GM15510 (cell line): ENCODE data around the gene AOAH.

Experiments used
- POLR2A ChIP-seq: IDR thresholded peaks from 3 replicates; pipeline ENCODE4 v1.6.1; 2011; ENCODE audit warnings: borderline replicate concordance; ENCODE audit not compliant: insufficient read length; ENCODE audit errors: extremely low read depth

The AOAH gene

GRCh38 chr7:36521133-36521532, 203.2 kb downstream of the AOAH start:
- TF ChIP-seq POLR2A, result no peak

GRCh38 chr7:36515847-36516246, 208.4 kb downstream of the AOAH start:
- TF ChIP-seq POLR2A, result no peak

- TF ChIP-seq POLR2A, result no peak
Measured at GRCh38 chr7:36514289-36515243, 209.7 kb downstream of the AOAH start.

- no peak for TF ChIP-seq POLR2A
Measured at GRCh38 chr7:36513393-36513792, 210.9 kb downstream of the AOAH start.

- TF ChIP-seq POLR2A, result no peak
Measured at GRCh38 chr7:36512616-36513015, 211.7 kb downstream of the AOAH start.

- TF ChIP-seq POLR2A, result no peak
Measured at GRCh38 chr7:36509962-36510361, 214.3 kb downstream of the AOAH start.

- no peak for TF ChIP-seq POLR2A
Measured at GRCh38 chr7:36507475-36508440, 216.5 kb downstream of the AOAH start.

- TF ChIP-seq POLR2A, result no peak
Measured at GRCh38 chr7:36506820-36507219, 217.5 kb downstream of the AOAH start.

GRCh38 chr7:36506130-36506798, 218.0 kb downstream of the AOAH start:
- TF ChIP-seq POLR2A, result no peak

GRCh38 chr7:36497775-36498174, 226.5 kb downstream of the AOAH start:
- TF ChIP-seq POLR2A, result no peak

- no peak for TF ChIP-seq POLR2A
Measured at GRCh38 chr7:36496576-36496975, 227.7 kb downstream of the AOAH start.

- TF ChIP-seq POLR2A, result no peak
Measured at GRCh38 chr7:36491317-36491716, 233.0 kb downstream of the AOAH start.

GRCh38 chr7:36490419-36490830, 233.9 kb downstream of the AOAH start:
- no peak for TF ChIP-seq POLR2A

- no peak for TF ChIP-seq POLR2A
Measured at GRCh38 chr7:36487756-36488336, 236.4 kb downstream of the AOAH start.

- no peak for TF ChIP-seq POLR2A
Measured at GRCh38 chr7:36486336-36486735, 238.0 kb downstream of the AOAH start.

GRCh38 chr7:36484265-36484664, 240.0 kb downstream of the AOAH start:
- TF ChIP-seq POLR2A, result no peak
